GM12801 (cell line): ENCODE results near the gene POLR3E.

Experiments
- TF ChIP-seq, protein P1 (sequence below): IDR thresholded peaks from one replicate; pipeline ENCODE4 v1.5.1; 2011; ENCODE audit warnings: control low read depth; ENCODE audit not compliant: insufficient read length; ENCODE audit errors: extremely low read depth

POLR3E gene

DNA sequence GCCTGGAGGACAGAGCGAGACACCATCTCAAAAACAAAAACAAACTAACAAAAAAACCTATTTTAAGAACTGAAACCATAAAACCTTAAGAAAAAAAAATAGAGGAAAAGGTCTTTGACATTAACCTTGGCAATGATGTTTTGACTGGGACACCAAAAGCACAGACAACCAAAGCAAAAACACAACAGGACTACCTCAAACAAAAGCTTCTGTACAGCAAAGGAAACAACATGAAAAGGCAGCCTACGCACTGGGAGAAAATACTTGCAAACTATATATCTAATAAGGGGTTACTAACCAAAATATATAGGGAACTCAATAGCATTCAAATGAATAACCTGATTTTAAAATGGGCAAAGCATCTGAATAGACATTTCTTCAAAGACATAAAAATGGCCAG lies 44.9 kb downstream of the POLR3E start:
- TF ChIP-seq, protein P1, sequence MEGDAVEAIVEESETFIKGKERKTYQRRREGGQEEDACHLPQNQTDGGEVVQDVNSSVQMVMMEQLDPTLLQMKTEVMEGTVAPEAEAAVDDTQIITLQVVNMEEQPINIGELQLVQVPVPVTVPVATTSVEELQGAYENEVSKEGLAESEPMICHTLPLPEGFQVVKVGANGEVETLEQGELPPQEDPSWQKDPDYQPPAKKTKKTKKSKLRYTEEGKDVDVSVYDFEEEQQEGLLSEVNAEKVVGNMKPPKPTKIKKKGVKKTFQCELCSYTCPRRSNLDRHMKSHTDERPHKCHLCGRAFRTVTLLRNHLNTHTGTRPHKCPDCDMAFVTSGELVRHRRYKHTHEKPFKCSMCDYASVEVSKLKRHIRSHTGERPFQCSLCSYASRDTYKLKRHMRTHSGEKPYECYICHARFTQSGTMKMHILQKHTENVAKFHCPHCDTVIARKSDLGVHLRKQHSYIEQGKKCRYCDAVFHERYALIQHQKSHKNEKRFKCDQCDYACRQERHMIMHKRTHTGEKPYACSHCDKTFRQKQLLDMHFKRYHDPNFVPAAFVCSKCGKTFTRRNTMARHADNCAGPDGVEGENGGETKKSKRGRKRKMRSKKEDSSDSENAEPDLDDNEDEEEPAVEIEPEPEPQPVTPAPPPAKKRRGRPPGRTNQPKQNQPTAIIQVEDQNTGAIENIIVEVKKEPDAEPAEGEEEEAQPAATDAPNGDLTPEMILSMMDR, result no peak

DNA sequence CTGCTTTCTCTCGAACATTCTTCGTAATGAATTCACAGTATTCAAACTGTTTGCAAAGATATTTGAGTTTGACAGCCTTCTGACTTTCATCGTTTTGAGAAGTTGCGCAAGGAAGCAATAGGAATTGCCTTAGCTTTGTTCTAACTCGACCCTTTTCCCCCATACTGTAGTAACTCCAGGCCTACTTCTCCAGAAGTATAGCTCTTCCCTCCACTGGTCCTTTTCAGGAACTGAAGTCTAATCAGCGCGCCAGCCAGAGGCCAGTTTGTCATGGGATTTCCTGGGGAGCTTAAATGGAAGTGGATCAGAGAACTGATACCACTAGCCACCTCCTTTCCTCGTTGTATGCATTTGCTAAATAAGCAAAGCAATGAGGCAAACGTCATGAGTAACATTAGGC lies 49.3 kb downstream of the POLR3E start:
- TF ChIP-seq, protein P1, result no peak

DNA sequence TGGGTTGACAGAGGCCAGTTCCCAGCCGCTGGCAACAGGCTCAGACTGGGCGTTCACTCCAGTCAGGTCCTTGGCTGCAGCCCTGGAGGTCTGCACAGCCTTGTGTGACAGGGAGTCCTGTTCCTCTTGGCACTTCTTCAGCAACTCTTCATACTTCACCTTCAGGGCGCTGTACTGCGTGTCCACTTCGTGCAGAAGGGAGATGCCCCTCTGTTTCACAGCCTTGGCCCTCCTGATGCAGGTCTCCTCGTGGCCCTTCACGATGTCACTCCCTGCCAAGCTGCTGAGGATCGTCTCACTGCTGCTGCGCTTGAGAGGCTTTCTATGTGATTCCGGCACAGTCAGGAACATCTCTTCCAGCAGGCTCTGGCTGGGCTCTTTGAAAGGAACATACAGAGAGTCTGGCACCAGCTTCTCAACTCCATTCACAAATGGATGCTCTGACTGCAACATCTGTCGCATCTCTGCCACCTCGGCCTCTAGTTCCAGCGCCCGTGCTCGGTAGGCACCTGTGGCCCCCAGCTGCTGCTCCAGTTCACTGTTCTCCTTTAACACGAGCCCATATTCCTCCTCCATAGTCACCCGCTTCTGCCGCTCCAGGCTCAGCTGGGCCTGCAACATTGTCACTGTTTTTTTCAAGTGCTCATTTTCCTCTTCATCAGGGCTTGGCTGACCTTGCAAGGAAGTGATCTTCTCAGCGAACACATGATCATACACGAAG lies 50.1 kb downstream of the POLR3E start:
- TF ChIP-seq, protein P1, result no peak

DNA sequence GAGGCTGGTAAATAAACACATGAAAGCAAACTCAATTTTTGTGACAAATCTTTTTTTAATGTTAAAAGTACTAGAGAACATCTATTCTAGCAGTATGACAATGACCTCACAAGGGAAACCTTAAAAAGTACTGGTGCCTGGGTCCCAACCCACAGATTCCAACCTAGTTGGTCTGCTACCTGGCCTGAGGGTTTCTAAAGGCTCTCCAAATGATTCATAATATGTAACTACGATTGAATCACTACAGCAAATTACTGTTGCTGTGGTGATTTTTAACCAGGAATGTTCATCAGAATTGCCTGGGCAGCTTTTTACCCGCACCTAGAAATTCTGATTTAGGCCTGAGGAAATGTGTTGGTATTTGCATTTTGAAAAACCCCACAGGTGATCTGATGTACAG lies 51.1 kb downstream of the POLR3E start:
- TF ChIP-seq, protein P1, result no peak

DNA sequence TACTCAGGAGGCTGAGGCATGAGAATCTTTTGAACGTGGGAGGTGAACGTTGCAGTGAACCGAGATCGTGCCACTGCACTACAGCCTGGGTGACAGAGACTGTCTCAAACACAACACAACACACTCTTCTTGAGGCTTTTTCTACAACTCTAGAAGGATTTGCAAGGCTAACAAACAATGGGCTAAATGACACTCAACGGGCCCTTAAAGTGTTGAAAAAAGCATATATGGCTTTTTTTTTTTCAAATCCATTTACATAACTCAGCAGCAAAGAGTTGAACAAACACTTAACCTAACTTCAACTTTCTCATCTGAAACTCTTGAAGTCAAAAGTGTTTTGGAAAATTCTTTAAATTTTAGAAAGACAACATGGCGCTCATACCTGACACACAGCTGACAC lies 54.9 kb downstream of the POLR3E start:
- TF ChIP-seq, protein P1, result no peak

DNA sequence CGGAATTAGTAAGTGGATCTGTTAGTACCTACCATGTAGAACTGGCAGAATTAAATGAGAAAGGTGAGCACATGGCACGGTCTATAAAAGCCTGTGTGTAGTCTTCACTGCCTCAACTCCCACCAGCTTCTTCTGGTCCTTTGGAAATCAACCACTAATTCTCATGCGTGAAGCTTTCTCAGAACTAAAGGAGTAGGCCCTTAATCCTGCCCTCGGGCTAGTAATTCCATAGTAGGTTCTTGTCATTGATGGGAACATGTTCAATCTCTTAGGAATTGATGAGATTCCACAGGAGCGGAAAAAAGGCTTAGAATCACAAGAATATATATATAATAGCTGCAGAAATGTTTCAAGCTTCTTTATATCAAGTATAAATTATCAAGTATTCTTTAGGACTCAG lies 55.5 kb downstream of the POLR3E start:
- TF ChIP-seq, protein P1, result no peak

DNA sequence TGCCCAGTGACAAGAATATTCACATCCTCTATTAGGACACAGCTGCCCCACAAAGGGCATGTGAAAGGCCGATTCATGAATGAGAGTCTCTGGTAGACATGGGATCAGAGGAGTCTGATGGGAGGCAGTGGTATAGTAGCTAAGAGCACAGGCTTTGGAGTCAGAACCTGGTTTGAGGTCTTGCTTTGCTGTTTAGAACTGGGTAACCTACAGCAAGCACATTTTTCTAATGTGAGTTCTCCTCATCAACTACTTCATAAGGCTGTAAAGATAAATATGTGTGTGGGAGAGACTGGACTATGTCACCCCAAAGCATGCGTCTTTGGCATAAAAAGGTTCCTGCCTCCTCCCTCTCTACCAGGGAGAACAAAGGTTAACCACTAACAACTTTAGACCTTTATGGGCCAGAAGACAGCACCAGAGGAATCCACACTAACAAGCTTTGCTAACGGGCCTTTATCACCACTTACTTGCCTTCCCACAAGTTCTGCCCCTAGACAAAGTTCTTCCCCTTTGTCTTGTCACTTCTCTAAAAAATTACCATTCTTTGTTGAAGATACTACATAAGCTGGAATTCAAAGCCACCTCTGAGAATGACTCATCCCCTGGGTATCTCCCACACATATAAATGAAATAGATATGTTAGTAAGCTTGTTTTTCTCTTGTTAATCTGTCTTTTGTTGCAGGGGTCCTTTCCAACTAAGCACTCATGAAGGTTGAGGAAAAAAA lies 56.1 kb downstream of the POLR3E start:
- TF ChIP-seq, protein P1, result no peak
